H1 (cell line): ENCODE measurements around the gene SPP1. TPM values are rescaled to one million over a fixed set of nuclear protein-coding genes. Genes with fewer than 3 reads are reported as not detected.

ENCODE experiments used
- CTCF ChIA-PET: fragments of 300-600 bp; sonication (Branson Sonifier 250); formaldehyde crosslinking; loops from one replicate; lab custom pipeline; 2021; ENCODE audit not compliant: partially characterized antibody; lab: Charles Lee
- POLR2A ChIA-PET: fragments of 300-600 bp; sonication (Branson Sonifier 250); formaldehyde crosslinking; loops from one replicate; lab custom pipeline; 2021; ENCODE audit warnings: inconsistent platforms; ENCODE audit not compliant: partially characterized antibody; lab: Charles Lee
- DNase-seq, 2 experiments: peaks; one replicate each; pipeline versions ENCODE4 v3.0.0 to v3.0.0-alpha.2; 2010 to 2022; ENCODE audit warnings: low spot score in 2 of 2, low read depth in 1 of 2, mixed read lengths in 1 of 2
- FAIRE-seq: peaks from 2 replicates; lab custom pipeline; 2011; peaks lifted over from hg19 to GRCh38; lab: Jason Lieb, UNC
- H2AFZ ChIP-seq: 2 replicates; pipeline ENCODE4 v1.8.1; 2012; ENCODE audit warnings: low read length, inconsistent platforms
- H2AK5ac ChIP-seq: 2 replicates; pipeline ENCODE4 v1.6.1; 2013; ENCODE audit warnings: low read depth, low read length
- H2BK120ac ChIP-seq: replicated peaks from 2 replicates; pipeline ENCODE3; 2013; ENCODE audit warnings: low read depth, low read length, inconsistent platforms
- H2BK12ac ChIP-seq: 2 replicates; pipeline ENCODE4 v1.6.1; 2013; ENCODE audit warnings: low read depth, low read length
- H2BK15ac ChIP-seq: 2 replicates; pipeline ENCODE4 v1.6.1; 2013; ENCODE audit warnings: low read length
- H2BK20ac ChIP-seq: 2 replicates; pipeline ENCODE4 v1.6.1; 2013; ENCODE audit warnings: low read length
- H2BK5ac ChIP-seq: 2 replicates; pipeline ENCODE4 v1.6.1; 2013; ENCODE audit warnings: low read depth, low read length
- H3K14ac ChIP-seq: 2 replicates; pipeline ENCODE4 v1.6.1; 2013; ENCODE audit warnings: inconsistent platforms; ENCODE audit not compliant: insufficient read length
- H3K18ac ChIP-seq: 2 replicates; pipeline ENCODE4 v1.6.1; 2013; ENCODE audit warnings: low read length; ENCODE audit errors: extremely low read depth
- H3K23ac ChIP-seq: 2 replicates; pipeline ENCODE4 v1.6.1; 2013; ENCODE audit warnings: inconsistent platforms; ENCODE audit not compliant: insufficient read length
- H3K23me2 ChIP-seq: 2 replicates; pipeline ENCODE4 v1.6.1; 2013; ENCODE audit warnings: low read depth, low read length
- H3K27ac ChIP-seq: 2 replicates; pipeline ENCODE4 v1.6.1; 2011; ENCODE audit warnings: low read depth, low read length, inconsistent platforms
- H3K27me3 ChIP-seq, 4 experiments: replicated peaks in 1 of 4; 1 replicate in 1 of 4; 2 replicates in 3 of 4; pipeline versions ENCODE4 v1.6.1 to v1.8.1; 2011 to 2013; ENCODE audit warnings: low read length in 3 of 4, mild to moderate bottlenecking in 3 of 4, inconsistent platforms in 2 of 4, mixed read lengths in 2 of 4, moderate library complexity in 1 of 4; ENCODE audit not compliant: control insufficient read depth in 3 of 4, insufficient read depth in 3 of 4; ENCODE audit errors: extremely low read depth in 1 of 4
- H3K36me3 ChIP-seq, 4 experiments: 2 replicates each; pipeline versions ENCODE4 v1.6.1 to v1.8.1; 2011 to 2013; ENCODE audit warnings: mild to moderate bottlenecking in 4 of 4, low read length in 3 of 4, moderate library complexity in 2 of 4, control low read depth in 1 of 4, inconsistent platforms in 1 of 4; ENCODE audit not compliant: insufficient read depth in 4 of 4, control insufficient read depth in 2 of 4
- H3K4ac ChIP-seq: replicated peaks from 2 replicates; pipeline ENCODE3; 2013; ENCODE audit warnings: low read length, low read depth, mixed read lengths, inconsistent platforms; ENCODE audit not compliant: insufficient read length
- H3K4me1 ChIP-seq, 4 experiments: replicated peaks in 1 of 4; 1 replicate in 1 of 4; 2 replicates in 3 of 4; pipeline versions ENCODE4 v1.6.1 to v1.8.1; 2011 to 2013; ENCODE audit warnings: low read length in 3 of 4, inconsistent platforms in 2 of 4, mixed read lengths in 1 of 4; ENCODE audit not compliant: insufficient read depth in 4 of 4, control insufficient read depth in 3 of 4
- H3K4me2 ChIP-seq, 2 experiments: 2 replicates each; pipeline versions ENCODE4 v1.6.1 to v1.8.1; 2011 to 2013; ENCODE audit warnings: low read depth in 2 of 2, low read length in 2 of 2, control low read depth in 1 of 2, inconsistent platforms in 1 of 2, mild to moderate bottlenecking in 1 of 2; ENCODE audit not compliant: insufficient read depth in 1 of 2
- H3K4me3 ChIP-seq, 4 experiments: fragments of 200-600, 300-600 bp in 1 of 4; sonication (generic), shearing (Covaris generic), sonication (Bioruptor Twin) in 1 of 4; 2 replicates each; pipeline versions ENCODE4 v1.5.1 to v1.8.1; 2011 to 2016; ENCODE audit warnings: low read length in 4 of 4, low read depth in 3 of 4, control low read depth in 2 of 4, inconsistent platforms in 2 of 4, mild to moderate bottlenecking in 2 of 4, mixed read lengths in 1 of 4, moderate library complexity in 1 of 4; ENCODE audit not compliant: insufficient read depth in 2 of 4; ENCODE audit errors: extremely low read depth in 1 of 4
- H3K56ac ChIP-seq: replicated peaks from 2 replicates; pipeline ENCODE3; 2013; ENCODE audit warnings: low read depth, mild to moderate bottlenecking, mixed read lengths, low read length, inconsistent platforms; ENCODE audit not compliant: insufficient read length
- H3K79me1 ChIP-seq: 2 replicates; pipeline ENCODE4 v1.6.1; 2013; ENCODE audit warnings: low read depth, low read length, control low read depth
- H3K79me2 ChIP-seq, 2 experiments: 2 replicates each; pipeline versions ENCODE4 v1.6.1 to v1.8.1; 2012 to 2013; ENCODE audit warnings: low read length in 2 of 2, mild to moderate bottlenecking in 2 of 2, inconsistent platforms in 1 of 2; ENCODE audit not compliant: insufficient read depth in 2 of 2, control insufficient read depth in 1 of 2
- H3K9ac ChIP-seq, 4 experiments: replicated peaks in 1 of 4; 1 replicate in 1 of 4; 2 replicates in 3 of 4; pipeline versions ENCODE4 v1.6.1 to v1.8.1; 2011 to 2013; ENCODE audit warnings: low read depth in 3 of 4, low read length in 3 of 4, control low read depth in 2 of 4, mild to moderate bottlenecking in 2 of 4, moderate library complexity in 2 of 4, inconsistent platforms in 1 of 4; ENCODE audit errors: extremely low read depth in 1 of 4
- H3K9me3 ChIP-seq, 2 experiments: 2 replicates each; pipeline versions ENCODE4 v1.6.1 to v1.8.1; 2012 to 2013; ENCODE audit warnings: mild to moderate bottlenecking in 2 of 2, moderate library complexity in 2 of 2, control low read depth in 1 of 2, inconsistent platforms in 1 of 2, low read depth in 1 of 2, low read length in 1 of 2, mixed read lengths in 1 of 2; ENCODE audit not compliant: insufficient read depth in 2 of 2
- H4K20me1 ChIP-seq, 2 experiments: replicated peaks in 1 of 2; 2 replicates each; pipeline versions ENCODE3 to v1.8.1; 2011 to 2013; ENCODE audit warnings: inconsistent platforms in 2 of 2, low read length in 2 of 2, mild to moderate bottlenecking in 1 of 2; ENCODE audit not compliant: insufficient read depth in 2 of 2, control insufficient read depth in 1 of 2
- H4K5ac ChIP-seq: 2 replicates; pipeline ENCODE4 v1.6.1; 2013; ENCODE audit warnings: low read length, low read depth, mixed read lengths, inconsistent platforms; ENCODE audit not compliant: insufficient read length
- H4K8ac ChIP-seq: 2 replicates; pipeline ENCODE4 v1.8.0; 2013; ENCODE audit warnings: mild to moderate bottlenecking, moderate library complexity, low read length, inconsistent platforms; ENCODE audit not compliant: insufficient read depth; ENCODE audit errors: extremely low read depth
- H4K91ac ChIP-seq: replicated peaks from 2 replicates; pipeline ENCODE3; 2013; ENCODE audit warnings: low read length, mixed read lengths, inconsistent platforms; ENCODE audit not compliant: insufficient read length
- GABPA ChIP-seq: IDR thresholded peaks from 2 replicates; pipeline ENCODE4 v1.6.1; 2011; ENCODE audit warnings: mild to moderate bottlenecking, low read length, moderate library complexity, borderline replicate concordance; ENCODE audit not compliant: insufficient read depth
- KDM5A ChIP-seq: fragments of 200-600 bp; IDR thresholded peaks from 2 replicates; pipeline ENCODE4 v1.7.1; 2012; ENCODE audit warnings: mild to moderate bottlenecking, low read length, inconsistent platforms, mixed read lengths
- MAFK ChIP-seq: IDR thresholded peaks from 2 replicates; pipeline ENCODE4 v1.6.1; 2012; ENCODE audit warnings: low read depth, mild to moderate bottlenecking, improper control_type of control experiment, low read length
- MAX ChIP-seq: IDR thresholded peaks from 2 replicates; pipeline ENCODE4 v1.6.1; 2012; ENCODE audit warnings: inconsistent platforms
- NANOG ChIP-seq: IDR thresholded peaks from 2 replicates; pipeline ENCODE4 v1.6.1; 2011; ENCODE audit warnings: low read length, low read depth, mild to moderate bottlenecking, inconsistent platforms; ENCODE audit not compliant: insufficient read depth, poor library complexity, severe bottlenecking
- SIN3A ChIP-seq, 2 experiments: IDR thresholded peaks in 1 of 2; conservative IDR thresholded peaks in 1 of 2; 2 replicates each; pipeline ENCODE4 v1.6.1; 2011 to 2012; ENCODE audit warnings: low read length in 2 of 2, improper control_type of control experiment in 1 of 2, low read depth in 1 of 2, mild to moderate bottlenecking in 1 of 2
- SRF ChIP-seq: IDR thresholded peaks from 2 replicates; pipeline ENCODE4 v1.6.1; 2011; ENCODE audit warnings: mild to moderate bottlenecking, low read depth, low read length, moderate library complexity
- TAF7 ChIP-seq: optimal IDR thresholded peaks from 2 replicates; pipeline ENCODE3; 2011; ENCODE audit warnings: low read depth, mild to moderate bottlenecking, inconsistent platforms, low read length, moderate library complexity, borderline replicate concordance
- TBP ChIP-seq: IDR thresholded peaks from 2 replicates; pipeline ENCODE4 v1.6.1; 2011; ENCODE audit warnings: low read depth, low read length, improper control_type of control experiment
- WGBS, 2 experiments: shearing (Covaris generic) in 1 of 2; methylation state at CpG; one replicate each; pipeline versions ENCODE4 v1.1.6 to v1.1.7; 2013 to 2015; ENCODE audit warnings: low lambda C conversion rate in 2 of 2, mixed read lengths in 2 of 2, inconsistent platforms in 1 of 2, low coverage in 1 of 2, missing lambda C conversion rate in 1 of 2; ENCODE audit not compliant: insufficient replicate concordance in 2 of 2, insufficient coverage in 1 of 2, insufficient read length in 1 of 2; ENCODE audit errors: extremely low coverage in 1 of 2, missing lambda C conversion rate in 1 of 2; 5-methylcytosine and 5-hydroxymethylcytosine counted together
- polyA plus RNA-seq, 7 experiments: library from polyadenylated mRNA; depleted of rRNA in 3 of 7; stranded (reverse) in 5 of 7; unstranded in 2 of 7; fragments of >200 nt in 5 of 7; fragments of 200-250 nt in 2 of 7; gene quantifications; 1 replicate in 5 of 7; 2 replicates in 1 of 7; 4 replicates in 1 of 7; pipeline versions ENCODE4 v1.2.1 to v1.2.3, GENCODE V29; 2011 to 2013; ENCODE audit warnings: missing spikeins in 2 of 7, mixed read lengths in 2 of 7
- total RNA-seq: library from RNA; stranded (reverse); fragmentation: NEBNext Ultra II Directional; extraction: Animal tissue kit (Norgen Biotek cat#: 25700); gene quantifications from 2 replicates; pipeline ENCODE4 v1.2.1, GENCODE V29; 2021
- TF ChIP-seq, protein P1 (sequence below): IDR thresholded peaks from 2 replicates; pipeline ENCODE4 v1.6.1; 2011; ENCODE audit warnings: low read length, improper control_type of control experiment

SPP1 gene
- total and polyA plus RNA-seq, 2 of the 8 experiments (the other 6 are each of a cell fraction or from before 2014, with no cell fraction given), result 13.7 to 26.5 TPM

- Histone ChIP-seq H4K8ac (no peak overlapping the region), H3K27me3 (peaks cover 0 to 4% (median 0%) of the 10 kb centered on the region in 4 experiments; a peak in 3 of 7 replicates), H3K27ac (no peak overlapping the region), H3K23ac (no peak overlapping the region), H2BK12ac (no peak overlapping the region), H2BK20ac (no peak overlapping the region), H4K91ac (no peak overlapping the region), H3K9ac (no peak overlapping the region), H3K36me3 (no peaks in the 10 kb centered on the region), H3K18ac (no peak overlapping the region), H4K5ac (no peak overlapping the region), H3K23me2 (peaks cover 2% of the 10 kb centered on the region; the same call in 1 of the 2 replicates), H4K20me1 (no peaks in the 10 kb centered on the region), H3K9me3 (no peaks in the 10 kb centered on the region), H2BK5ac (no peak overlapping the region), H2AFZ (no peak overlapping the region), H2BK15ac (no peak overlapping the region; the same call in 1 of the 2 replicates), H3K56ac (no peak overlapping the region), H3K4ac (no peak overlapping the region), H2AK5ac (no peak overlapping the region), H3K14ac (no peak overlapping the region), H3K79me2 (no peaks in the 10 kb centered on the region), H2BK120ac (no peak overlapping the region), H3K4me1 (peaks cover 0 to 6% (median 5%) of the 10 kb centered on the region in 4 experiments; a peak in 5 of 7 replicates), H3K4me2 (no peak overlapping the region), H3K4me3 (no peak overlapping the region), H3K79me1 (no peaks in the 10 kb centered on the region)
- DNase-seq (no peak), FAIRE-seq (no peak)
- CTCF ChIA-PET, result interaction anchor here (0.8 to 1.7 kb wide), 4 partner anchors 15 to 149 kb away, joined by 4 to 6 read pairs (median 4); no protein-coding TSS in a partner anchor
- POLR2A ChIA-PET, result interaction anchor here (0.6 to 1.0 kb wide), 3 partner anchors 12 to 69 kb away, joined by 3 read pairs; no protein-coding TSS in a partner anchor
- WGBS, 2 experiments, result 87% methylated on average over 3 of the region's 3 CpGs; no CpG with 5 or more reads in 1 of the 2 experiments
- TF ChIP-seq, protein P1, sequence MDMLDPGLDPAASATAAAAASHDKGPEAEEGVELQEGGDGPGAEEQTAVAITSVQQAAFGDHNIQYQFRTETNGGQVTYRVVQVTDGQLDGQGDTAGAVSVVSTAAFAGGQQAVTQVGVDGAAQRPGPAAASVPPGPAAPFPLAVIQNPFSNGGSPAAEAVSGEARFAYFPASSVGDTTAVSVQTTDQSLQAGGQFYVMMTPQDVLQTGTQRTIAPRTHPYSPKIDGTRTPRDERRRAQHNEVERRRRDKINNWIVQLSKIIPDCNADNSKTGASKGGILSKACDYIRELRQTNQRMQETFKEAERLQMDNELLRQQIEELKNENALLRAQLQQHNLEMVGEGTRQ, result no peak
- TF ChIP-seq KDM5A (no peak), TAF7 (no peak), MAX (no peak), GABPA (no peak), SIN3A (conservative IDR thresholded peaks at IDR 0.05 in 1 of 2, IDR thresholded peaks at IDR 0.05 in 1 of 2; ENCODE audit: low read depth in 1 of 2, low read length in 2 of 2) (no peak), TBP (no peak), SRF (no peak), MAFK (no peak), NANOG (no peak)
These were observed 26.4 kb downstream of the SPP1 start for GRCh38 chr4:88001871-88002270.
